Nasal cavity respiratory epithelium epithelial cell of viscerocranial mucosa (primary cell): Measurements from ENCODE around the gene ANXA8. TPM values are rescaled to one million over a fixed set of nuclear protein-coding genes. Genes with fewer than 3 reads are reported as not detected.

Source experiments
- total RNA-seq: library from RNA; depleted of rRNA; stranded (reverse); fragments of >200 nt; gene quantifications from 2 replicates; pipeline ENCODE4 v1.2.3, GENCODE V29; 2014

Gene ANXA8
- total RNA-seq: 37.3 and 267 TPM in 2 replicates

GRCh38 chr10:47483923-47484322 is at the start of gene ANXA8:
ANXA8 (minus strand) TSS chr10:47484115; CDS start chr10:47483933, 182 bp downstream.

GRCh38 chr10:47523475-47523874 is 39.6 kb upstream of the ANXA8 start, which contains the start of gene AGAP9:
AGAP9 (minus strand) TSS chr10:47523638; CDS start chr10:47523526, 112 bp downstream.

GRCh38 chr10:47491600-47491999 is 7.7 kb upstream of the ANXA8 start, which contains the start of gene FAM25G:
FAM25G (minus strand) TSS chr10:47491700; CDS start chr10:47491674, 26 bp downstream.

Other genes with a start within 250 kb of the ANXA8 start
- gene GDF10, start 183.9 kb downstream of the ANXA8 start, total RNA-seq: not detected in 2 replicates
- gene GDF2, start 161.7 kb downstream of the ANXA8 start, total RNA-seq: not detected in 2 replicates
- gene RBP3, start 135.8 kb downstream of the ANXA8 start, total RNA-seq: not detected in 2 replicates
- under 0.01 and 0.78 TPM in 2 replicates for gene ZNF488, start 99.8 kb downstream of the ANXA8 start, total RNA-seq
- 10.9 TPM in 1 of 2 replicates, not detected in the other for gene FAM25G, start 7.6 kb upstream of the ANXA8 start, total RNA-seq
- gene AGAP9, start 39.5 kb upstream of the ANXA8 start, total RNA-seq: 2.4 and 2.8 TPM in 2 replicates